Breast epithelium (tissue), 3 donors: Measurements from ENCODE around the gene PDGFD.

Experiments used
- POLR2A ChIP-seq: fragments of 450-650 bp; IDR thresholded peaks from one replicate; pipeline ENCODE4 v1.6.1; 2016; ENCODE audit warnings: antibody characterized with exemption, mild to moderate bottlenecking, moderate library complexity
- POLR2AphosphoS5 ChIP-seq, 3 donors: sonication (generic); formaldehyde crosslinking; IDR thresholded peaks; one replicate each; pipeline ENCODE4 v1.6.1; 2017; ENCODE audit warnings: antibody characterized with exemption in 3 of 3
- TF ChIP-seq, protein P1 (sequence below), 3 donors: fragments of 450-650 bp; IDR thresholded peaks; one replicate each; pipeline ENCODE4 v1.5.1; 2016 to 2017; ENCODE audit warnings: antibody characterized with exemption in 3 of 3, mild to moderate bottlenecking in 3 of 3, moderate library complexity in 3 of 3

DNA sequence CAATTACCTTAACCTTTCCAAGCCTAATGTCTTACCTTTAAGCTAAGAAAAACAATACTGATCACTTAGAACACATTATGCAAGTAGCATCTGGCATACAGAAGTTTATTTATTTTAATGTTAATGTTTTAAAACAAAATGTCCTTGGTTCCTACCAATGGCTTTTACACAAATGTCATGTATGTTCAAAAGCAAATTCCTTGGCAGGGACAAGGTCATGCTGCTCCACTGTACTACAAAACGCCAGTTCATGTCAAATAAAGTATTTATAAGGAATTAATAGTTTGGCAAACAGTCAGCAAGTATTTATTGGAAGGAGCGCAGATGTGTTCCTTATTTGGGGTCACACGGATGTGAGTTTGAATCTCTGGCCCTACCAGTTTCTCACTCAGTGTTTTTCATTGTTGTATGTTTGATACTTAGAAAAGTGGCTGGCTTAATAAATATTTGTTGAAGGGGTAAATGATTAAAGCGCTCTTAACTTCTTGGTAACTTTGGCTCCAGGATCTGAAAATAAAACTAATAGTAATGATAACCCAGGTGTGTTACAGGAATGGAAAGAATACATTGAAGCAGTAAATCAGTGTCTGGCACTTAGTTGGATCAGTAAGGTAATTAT, 108.9 kb downstream of the PDGFD start:
- TF ChIP-seq, protein P1, sequence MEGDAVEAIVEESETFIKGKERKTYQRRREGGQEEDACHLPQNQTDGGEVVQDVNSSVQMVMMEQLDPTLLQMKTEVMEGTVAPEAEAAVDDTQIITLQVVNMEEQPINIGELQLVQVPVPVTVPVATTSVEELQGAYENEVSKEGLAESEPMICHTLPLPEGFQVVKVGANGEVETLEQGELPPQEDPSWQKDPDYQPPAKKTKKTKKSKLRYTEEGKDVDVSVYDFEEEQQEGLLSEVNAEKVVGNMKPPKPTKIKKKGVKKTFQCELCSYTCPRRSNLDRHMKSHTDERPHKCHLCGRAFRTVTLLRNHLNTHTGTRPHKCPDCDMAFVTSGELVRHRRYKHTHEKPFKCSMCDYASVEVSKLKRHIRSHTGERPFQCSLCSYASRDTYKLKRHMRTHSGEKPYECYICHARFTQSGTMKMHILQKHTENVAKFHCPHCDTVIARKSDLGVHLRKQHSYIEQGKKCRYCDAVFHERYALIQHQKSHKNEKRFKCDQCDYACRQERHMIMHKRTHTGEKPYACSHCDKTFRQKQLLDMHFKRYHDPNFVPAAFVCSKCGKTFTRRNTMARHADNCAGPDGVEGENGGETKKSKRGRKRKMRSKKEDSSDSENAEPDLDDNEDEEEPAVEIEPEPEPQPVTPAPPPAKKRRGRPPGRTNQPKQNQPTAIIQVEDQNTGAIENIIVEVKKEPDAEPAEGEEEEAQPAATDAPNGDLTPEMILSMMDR (IDR thresholded peaks at IDR 0.05), result no peak
- TF ChIP-seq POLR2AphosphoS5 (IDR thresholded peaks at IDR 0.05) (no peak), POLR2A (no peak)
